Mesendoderm (in vitro differentiated cells): ENCODE measurements around the gene TMEM132C.

Experiments used
- DNase-seq: peaks from one replicate; pipeline ENCODE4 v3.0.0; 2013
- H2AK5ac ChIP-seq: 2 replicates; pipeline ENCODE4 v1.6.1; 2013; ENCODE audit warnings: low read length, inconsistent platforms
- H2BK120ac ChIP-seq: 2 replicates; pipeline ENCODE4 v1.6.1; 2013; ENCODE audit warnings: low read depth, mild to moderate bottlenecking, low read length, moderate library complexity, mixed read lengths
- H2BK15ac ChIP-seq: replicated peaks from 2 replicates; pipeline ENCODE4 v1.6.1; 2013; ENCODE audit warnings: low read depth, mild to moderate bottlenecking, moderate library complexity
- H2BK5ac ChIP-seq: 2 replicates; pipeline ENCODE4 v1.6.1; 2013; ENCODE audit warnings: low read length, inconsistent platforms
- H3K18ac ChIP-seq: 2 replicates; pipeline ENCODE4 v1.6.1; 2013; ENCODE audit warnings: mild to moderate bottlenecking, low read length, mixed read lengths
- H3K23ac ChIP-seq: one replicate; pipeline ENCODE4 v1.6.1; 2013; ENCODE audit warnings: low read length
- H3K27ac ChIP-seq: 2 replicates; pipeline ENCODE4 v1.5.1; 2013; ENCODE audit warnings: low read depth, mild to moderate bottlenecking, inconsistent platforms, low read length, moderate library complexity
- H3K27me3 ChIP-seq: 2 replicates; pipeline ENCODE4 v1.6.1; 2013; ENCODE audit warnings: low read length, control low read depth, mild to moderate bottlenecking, inconsistent platforms; ENCODE audit not compliant: insufficient read depth, poor library complexity
- H3K36me3 ChIP-seq: 2 replicates; pipeline ENCODE4 v1.6.1; 2013; ENCODE audit warnings: low read length, inconsistent platforms; ENCODE audit not compliant: control insufficient read depth, insufficient read depth
- H3K4ac ChIP-seq: one replicate; pipeline ENCODE4 v1.6.1; 2013; ENCODE audit warnings: low read depth, mild to moderate bottlenecking, low read length, moderate library complexity
- H3K4me1 ChIP-seq: 2 replicates; pipeline ENCODE4 v1.6.1; 2013; ENCODE audit warnings: low read depth, low read length, inconsistent platforms; ENCODE audit not compliant: control insufficient read depth
- H3K4me2 ChIP-seq: 2 replicates; pipeline ENCODE4 v1.6.1; 2013; ENCODE audit warnings: low read length
- H3K4me3 ChIP-seq: 2 replicates; pipeline ENCODE4 v1.5.1; 2013; ENCODE audit warnings: mild to moderate bottlenecking, low read length
- H3K56ac ChIP-seq: one replicate; pipeline ENCODE4 v1.6.1; 2013; ENCODE audit warnings: low read length
- H3K79me1 ChIP-seq: 2 replicates; pipeline ENCODE4 v1.6.1; 2013; ENCODE audit warnings: low read length, inconsistent platforms
- H3K79me2 ChIP-seq: 2 replicates; pipeline ENCODE4 v1.6.1; 2013; ENCODE audit warnings: mild to moderate bottlenecking, low read length; ENCODE audit not compliant: control insufficient read depth, insufficient read depth
- H3K9ac ChIP-seq: 2 replicates; pipeline ENCODE4 v1.6.1; 2013; ENCODE audit warnings: low read length, inconsistent platforms
- H4K5ac ChIP-seq: one replicate; pipeline ENCODE4 v1.6.1; 2013; ENCODE audit warnings: low read length
- H4K8ac ChIP-seq: one replicate; pipeline ENCODE4 v1.6.1; 2013; ENCODE audit warnings: low read depth, mild to moderate bottlenecking, control low read depth, low read length, moderate library complexity
- WGBS: extraction: QIAGEN DNeasy Blood & Tissue Kit; methylation state at CpG from one replicate; pipeline ENCODE4 v1.1.7; 2013; ENCODE audit warnings: low lambda C conversion rate, missing lambda C conversion rate; ENCODE audit not compliant: insufficient coverage; ENCODE audit errors: extremely low coverage; 5-methylcytosine and 5-hydroxymethylcytosine counted together

TMEM132C gene

GRCh38 chr12:128336204-128337070, 69.5 kb downstream of the TMEM132C start:
- H3K4me1 ChIP-seq = peaks cover 17% of the 10 kb centered on the region
- WGBS = no CpG with 5 or more reads among the region's 3 CpGs
- H3K36me3 ChIP-seq = no peaks in the 10 kb centered on the region
- no peak overlapping the region for H3K4me2 ChIP-seq
- no peak for DNase-seq
- H3K27ac ChIP-seq = no peak overlapping the region
- H4K8ac ChIP-seq = no peak overlapping the region
- H2AK5ac ChIP-seq = no peak overlapping the region
- no peak overlapping the region for H3K4ac ChIP-seq
- peak overlapping the region; percentile 65 for H3K18ac ChIP-seq
- no peaks in the 10 kb centered on the region for H3K79me1 ChIP-seq
- no peaks in the 10 kb centered on the region for H3K79me2 ChIP-seq
- no peak overlapping the region for H2BK15ac ChIP-seq
- H2BK5ac ChIP-seq = no peak overlapping the region
- H3K23ac ChIP-seq = no peak overlapping the region
- H2BK120ac ChIP-seq = no peak overlapping the region
- peak overlapping the region; percentile 41 for H4K5ac ChIP-seq
- H3K56ac ChIP-seq = peak overlapping the region; percentile 17
- H3K9ac ChIP-seq = no peak overlapping the region
- no peak overlapping the region for H3K4me3 ChIP-seq
- no peaks in the 10 kb centered on the region for H3K27me3 ChIP-seq

GRCh38 chr12:128337071-128337345, 70.0 kb downstream of the TMEM132C start:
- Histone ChIP-seq H3K9ac (no peak overlapping the region), H3K4me1 (peaks cover 17% of the 10 kb centered on the region), H2BK120ac (peak overlapping the region; percentile 33), H3K79me2 (no peaks in the 10 kb centered on the region), H3K23ac (no peak overlapping the region), H2BK5ac (no peak overlapping the region), H2AK5ac (no peak overlapping the region), H3K4me3 (no peak overlapping the region), H2BK15ac (no peak overlapping the region), H3K27ac (no peak overlapping the region), H3K4ac (no peak overlapping the region), H3K4me2 (no peak overlapping the region), H3K36me3 (no peaks in the 10 kb centered on the region), H4K5ac (peak overlapping the region; percentile 41), H4K8ac (no peak overlapping the region), H3K56ac (no peak overlapping the region), H3K27me3 (no peaks in the 10 kb centered on the region), H3K79me1 (no peaks in the 10 kb centered on the region), H3K18ac (peak overlapping the region; percentile 54)
- WGBS = no CpG with 5 or more reads among the region's 4 CpGs
- DNase-seq = no peak

- Histone ChIP-seq H3K23ac (no peak overlapping the region), H3K79me2 (no peaks in the 10 kb centered on the region), H3K18ac (peak overlapping the region; percentile 54), H3K36me3 (no peaks in the 10 kb centered on the region), H3K4ac (no peak overlapping the region), H2BK5ac (no peak overlapping the region), H3K4me3 (no peak overlapping the region), H2BK120ac (peak overlapping the region; percentile 33), H4K8ac (no peak overlapping the region), H3K4me1 (peaks cover 17% of the 10 kb centered on the region), H3K79me1 (no peaks in the 10 kb centered on the region), H3K27ac (peak overlapping the region; percentile 43), H3K56ac (peak overlapping the region; percentile 58), H3K27me3 (no peaks in the 10 kb centered on the region), H4K5ac (no peak overlapping the region), H2BK15ac (no peak overlapping the region), H3K9ac (no peak overlapping the region), H2AK5ac (no peak overlapping the region), H3K4me2 (no peak overlapping the region)
- peak; percentile 77 for DNase-seq
- no CpG with 5 or more reads among the region's 10 CpGs for WGBS
Measured at GRCh38 chr12:128337431-128338170, 70.6 kb downstream of the TMEM132C start.

GRCh38 chr12:128338386-128339125, 71.6 kb downstream of the TMEM132C start:
- H3K36me3 ChIP-seq = no peaks in the 10 kb centered on the region
- H3K27ac ChIP-seq = peak overlapping the region; percentile 40
- no peak overlapping the region for H3K4me2 ChIP-seq
- no peak overlapping the region for H2BK5ac ChIP-seq
- peak overlapping the region; percentile 13 for H2AK5ac ChIP-seq
- no peak overlapping the region for H2BK15ac ChIP-seq
- no peaks in the 10 kb centered on the region for H3K27me3 ChIP-seq
- WGBS = no CpG with 5 or more reads among the region's 9 CpGs
- no peak overlapping the region for H3K23ac ChIP-seq
- peak; percentile 29 for DNase-seq
- peak overlapping the region; percentile 93 for H3K18ac ChIP-seq
- H4K8ac ChIP-seq = no peak overlapping the region
- H2BK120ac ChIP-seq = peak overlapping the region; percentile 39
- H3K4me1 ChIP-seq = peaks cover 17% of the 10 kb centered on the region
- peak overlapping the region; percentile 24 for H3K4ac ChIP-seq
- H4K5ac ChIP-seq = no peak overlapping the region
- peak overlapping the region; percentile 52 for H3K56ac ChIP-seq
- H3K4me3 ChIP-seq = no peak overlapping the region
- peak overlapping the region; percentile 29 for H3K9ac ChIP-seq
- no peaks in the 10 kb centered on the region for H3K79me2 ChIP-seq
- H3K79me1 ChIP-seq = no peaks in the 10 kb centered on the region

GRCh38 chr12:128339126-128339520, 72.2 kb downstream of the TMEM132C start:
- Histone ChIP-seq H2BK5ac (no peak overlapping the region), H3K4ac (peak overlapping the region; percentile 24), H3K4me1 (peaks cover 17% of the 10 kb centered on the region), H2BK120ac (no peak overlapping the region), H3K18ac (peak overlapping the region; percentile 93), H3K9ac (peak overlapping the region; percentile 29), H2AK5ac (peak overlapping the region; percentile 13), H3K23ac (no peak overlapping the region), H3K4me2 (no peak overlapping the region), H3K79me1 (no peaks in the 10 kb centered on the region), H4K8ac (no peak overlapping the region), H3K4me3 (no peak overlapping the region), H3K36me3 (no peaks in the 10 kb centered on the region), H2BK15ac (no peak overlapping the region), H3K27me3 (no peaks in the 10 kb centered on the region), H3K56ac (peak overlapping the region; percentile 52), H4K5ac (no peak overlapping the region), H3K79me2 (no peaks in the 10 kb centered on the region), H3K27ac (peak overlapping the region; percentile 40)
- WGBS = no CpG with 5 or more reads among the region's 6 CpGs
- DNase-seq = peak; percentile 81
